Omental fat pad (tissue), 4 donors: Measurements from ENCODE around the gene ABCD1. TPM values are rescaled to one million over a fixed set of nuclear protein-coding genes. Genes with fewer than 3 reads are reported as not detected.

Experiments
- ATAC-seq: fragments of 150-250 bp; one replicate; pipeline ENCODE4 v1.9.1; 2016; ENCODE audit warnings: mild to moderate bottlenecking, moderate library complexity; ENCODE audit not compliant: low FRiP score
- DNase-seq: peaks from one replicate; pipeline ENCODE4 v3.0.0-alpha.2; 2019; ENCODE audit warnings: low spot score
- CTCF ChIP-seq, 3 donors: fragments of 450-650 bp; IDR thresholded peaks; one replicate each; pipeline ENCODE4 v1.5.1; 2016 to 2017; ENCODE audit warnings: antibody characterized with exemption in 3 of 3, mild to moderate bottlenecking in 3 of 3, moderate library complexity in 2 of 3
- total RNA-seq, 4 donors: library from RNA; depleted of rRNA; stranded (reverse); fragments of >200 nt; gene quantifications; one replicate each; pipeline ENCODE4 v1.1.0, GENCODE V29; 2016

ABCD1 gene
- total RNA-seq, 4 donors from 2014 or later = 17.5 to 38.9 (median 23.4) TPM

- no peak for TF ChIP-seq CTCF (IDR thresholded peaks at IDR 0.05)
- no peak for ATAC-seq
- no peak for DNase-seq
These were observed 14.7 kb upstream of the ABCD1 start for GRCh38 chrX:153709726-153710674.

GRCh38 chrX:153714256-153714655, 10.4 kb upstream of the ABCD1 start:
- DNase-seq (no peak), ATAC-seq (no peak)
- TF ChIP-seq CTCF (IDR thresholded peaks at IDR 0.05) = no peak

- DNase-seq = no peak
- ATAC-seq = no peak
- no peak for TF ChIP-seq CTCF (IDR thresholded peaks at IDR 0.05)
These were observed 7.2 kb upstream of the ABCD1 start for GRCh38 chrX:153717445-153717844.

GRCh38 chrX:153719238-153719637, 5.4 kb upstream of the ABCD1 start:
- DNase-seq (no peak), ATAC-seq (no peak)
- TF ChIP-seq CTCF (IDR thresholded peaks at IDR 0.05) = no peak

- TF ChIP-seq CTCF (IDR thresholded peaks at IDR 0.05) = no peak
- DNase-seq (no peak), ATAC-seq (no peak)
These were observed 5.0 kb upstream of the ABCD1 start for GRCh38 chrX:153719701-153720100.

- DNase-seq (no peak), ATAC-seq (no peak)
- no peak for TF ChIP-seq CTCF (IDR thresholded peaks at IDR 0.05)
These were observed 1.8 kb upstream of the ABCD1 start for GRCh38 chrX:153722704-153723350.
